Smooth muscle cell (in vitro differentiated cells): ENCODE data around the gene PLP1. TPM values are rescaled to one million over a fixed set of nuclear protein-coding genes. Genes with fewer than 3 reads are reported as not detected.
A peak's percentile ranks its signal among the peaks of the same experiment; 100 is the strongest.
"Not testable (repeated sequence)": the region's sequence is repeated elsewhere in the genome, so short reads cannot be mapped to it uniquely, and the experiment has no call there.

Source experiments
- DNase-seq: peaks from one replicate; lab custom pipeline; 2025; ENCODE audit not compliant: unreplicated experiment; lab: John Stamatoyannopoulos, UW
- H2AFZ ChIP-seq: fragments of 200-600 bp; sonication (generic); 2 replicates; pipeline ENCODE4 v1.6.0; 2016; ENCODE audit warnings: antibody characterized with exemption, low read depth, mild to moderate bottlenecking
- H3F3A ChIP-seq: fragments of 200-600 bp; sonication (generic); 2 replicates; pipeline ENCODE4 v1.6.0; 2017; ENCODE audit warnings: antibody characterized with exemption, low read depth
- H3K27ac ChIP-seq: fragments of 200-600 bp; sonication (generic); 2 replicates; pipeline ENCODE4 v1.5.1; 2016; ENCODE audit warnings: low read depth, mild to moderate bottlenecking
- H3K27me3 ChIP-seq: fragments of 200-600 bp; sonication (generic); 2 replicates; pipeline ENCODE4 v1.6.1; 2016; ENCODE audit warnings: low read depth, mild to moderate bottlenecking
- H3K36me3 ChIP-seq: fragments of 200-600 bp; sonication (generic); 2 replicates; pipeline ENCODE4 v1.5.1; 2016; ENCODE audit warnings: low read depth
- H3K4me1 ChIP-seq: fragments of 200-600 bp; sonication (generic); 2 replicates; pipeline ENCODE4 v1.5.1; 2016; ENCODE audit warnings: low read depth
- H3K4me2 ChIP-seq: fragments of 200-600 bp; sonication (generic); 2 replicates; pipeline ENCODE4 v1.6.0; 2016; ENCODE audit warnings: mild to moderate bottlenecking
- H3K4me3 ChIP-seq: fragments of 200-600 bp; sonication (generic); 2 replicates; pipeline ENCODE4 v1.5.1; 2016; ENCODE audit warnings: mild to moderate bottlenecking
- H3K79me2 ChIP-seq: fragments of 200-600 bp; sonication (generic); 2 replicates; pipeline ENCODE4 v1.6.0; 2016; ENCODE audit warnings: low read depth, mild to moderate bottlenecking
- H3K9ac ChIP-seq: fragments of 200-600 bp; sonication (generic); 2 replicates; pipeline ENCODE4 v1.6.0; 2016; ENCODE audit warnings: low read depth
- H3K9me3 ChIP-seq: fragments of 200-600 bp; sonication (generic); replicated peaks from 2 replicates; pipeline ENCODE4 v1.5.1; 2016; ENCODE audit warnings: low read depth
- H4K20me1 ChIP-seq: fragments of 200-600 bp; sonication (generic); 2 replicates; pipeline ENCODE4 v1.6.0; 2016; ENCODE audit warnings: low read depth
- WGBS: methylation state at CpG from one replicate; pipeline ENCODE4 v1.1.7; 2016; ENCODE audit warnings: low lambda C conversion rate; 5-methylcytosine and 5-hydroxymethylcytosine counted together
- polyA plus RNA-seq: library from polyadenylated mRNA; unstranded; fragments of >200 nt; fragmentation: Nextera tagmentation; extraction: Ambion mirVana; gene quantifications from 2 replicates; pipeline ENCODE4 v1.2.1, GENCODE V29; 2016
- total RNA-seq: library from RNA; depleted of rRNA; stranded (reverse); fragments of >200 nt; gene quantifications from 2 replicates; pipeline ENCODE4 v1.2.3, GENCODE V29; 2014
- TF ChIP-seq, protein P1 (sequence below): fragments of 200-600 bp; sonication (generic); IDR thresholded peaks from 2 replicates; pipeline ENCODE4 v1.5.1; 2017; ENCODE audit warnings: borderline replicate concordance, mild to moderate bottlenecking, antibody characterized with exemption; ENCODE audit not compliant: insufficient read depth, poor library complexity, severe bottlenecking

Gene PLP1
- total and polyA plus RNA-seq, 2 experiments from 2014 or later, result not detected

- TF ChIP-seq, protein P1, sequence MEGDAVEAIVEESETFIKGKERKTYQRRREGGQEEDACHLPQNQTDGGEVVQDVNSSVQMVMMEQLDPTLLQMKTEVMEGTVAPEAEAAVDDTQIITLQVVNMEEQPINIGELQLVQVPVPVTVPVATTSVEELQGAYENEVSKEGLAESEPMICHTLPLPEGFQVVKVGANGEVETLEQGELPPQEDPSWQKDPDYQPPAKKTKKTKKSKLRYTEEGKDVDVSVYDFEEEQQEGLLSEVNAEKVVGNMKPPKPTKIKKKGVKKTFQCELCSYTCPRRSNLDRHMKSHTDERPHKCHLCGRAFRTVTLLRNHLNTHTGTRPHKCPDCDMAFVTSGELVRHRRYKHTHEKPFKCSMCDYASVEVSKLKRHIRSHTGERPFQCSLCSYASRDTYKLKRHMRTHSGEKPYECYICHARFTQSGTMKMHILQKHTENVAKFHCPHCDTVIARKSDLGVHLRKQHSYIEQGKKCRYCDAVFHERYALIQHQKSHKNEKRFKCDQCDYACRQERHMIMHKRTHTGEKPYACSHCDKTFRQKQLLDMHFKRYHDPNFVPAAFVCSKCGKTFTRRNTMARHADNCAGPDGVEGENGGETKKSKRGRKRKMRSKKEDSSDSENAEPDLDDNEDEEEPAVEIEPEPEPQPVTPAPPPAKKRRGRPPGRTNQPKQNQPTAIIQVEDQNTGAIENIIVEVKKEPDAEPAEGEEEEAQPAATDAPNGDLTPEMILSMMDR, result no peak
- WGBS, result 88% methylated on average over 2 of the region's 2 CpGs
- Histone ChIP-seq H3K4me2 (no peak overlapping the region), H3K36me3 (no peaks in the 10 kb centered on the region), H3K9me3 (no peaks in the 10 kb centered on the region), H3K4me1 (no peaks in the 10 kb centered on the region), H3K27me3 (no peaks in the 10 kb centered on the region), H3K27ac (no peak overlapping the region), H3K9ac (no peak overlapping the region), H2AFZ (no peak overlapping the region), H3K79me2 (no peaks in the 10 kb centered on the region), H3K4me3 (no peak overlapping the region), H4K20me1 (no peaks in the 10 kb centered on the region), H3F3A (no peaks in the 10 kb centered on the region)
- no peak for DNase-seq
Observed at GRCh38 chrX:103800318-103800717, 23.7 kb downstream of the PLP1 start.

DNA sequence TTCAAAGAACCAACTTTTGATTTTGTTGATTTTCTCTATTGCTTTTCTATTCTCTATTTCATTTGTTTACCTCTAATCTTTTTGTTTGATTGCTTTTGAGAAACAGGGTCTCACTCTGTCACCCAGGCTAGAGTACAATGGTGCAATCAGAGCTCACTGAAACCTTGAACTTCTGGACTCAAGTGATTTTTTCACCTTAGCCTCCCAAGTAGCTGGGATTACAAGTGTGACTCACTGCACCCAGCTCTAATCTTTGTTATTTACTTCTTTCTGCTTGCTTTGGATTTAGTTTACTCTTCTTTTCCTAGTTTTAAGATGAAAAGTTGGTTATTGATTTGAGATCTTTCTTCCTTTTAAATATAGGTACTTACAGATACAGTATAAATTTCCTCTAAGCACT lies 29.2 kb downstream of the PLP1 start:
- no peaks in the 10 kb centered on the region for H3K79me2 ChIP-seq
- no peak overlapping the region for H3K27ac ChIP-seq
- H3K9ac ChIP-seq, result no peak overlapping the region
- no peaks in the 10 kb centered on the region for H3K36me3 ChIP-seq
- no peaks in the 10 kb centered on the region for H4K20me1 ChIP-seq
- H3K9me3 ChIP-seq, result no peaks in the 10 kb centered on the region
- no peaks in the 10 kb centered on the region for H3K27me3 ChIP-seq
- no peaks in the 10 kb centered on the region for H3K4me1 ChIP-seq
- DNase-seq, result no peak
- TF ChIP-seq, protein P1, result no peak
- H3K4me3 ChIP-seq, result no peak overlapping the region
- H3K4me2 ChIP-seq, result no peak overlapping the region
- H3F3A ChIP-seq, result no peaks in the 10 kb centered on the region
- no peak overlapping the region for H2AFZ ChIP-seq

GRCh38 chrX:103806862-103807474 lies 30.3 kb downstream of the PLP1 start:
- Histone ChIP-seq H3K4me2 (no peak overlapping the region), H3K27me3 (no peaks in the 10 kb centered on the region), H3K9me3 (no peaks in the 10 kb centered on the region), H3K4me1 (peaks cover under 1% of the 10 kb centered on the region), H2AFZ (peak overlapping the region; percentile 23), H3K9ac (no peak overlapping the region), H3K4me3 (no peak overlapping the region), H3K27ac (peak overlapping the region; percentile 32), H4K20me1 (no peaks in the 10 kb centered on the region), H3K79me2 (no peaks in the 10 kb centered on the region), H3F3A (no peaks in the 10 kb centered on the region), H3K36me3 (no peaks in the 10 kb centered on the region)
- no peak for DNase-seq
- TF ChIP-seq, protein P1, result no peak
- 39% methylated on average over 4 of the region's 4 CpGs for WGBS

DNA sequence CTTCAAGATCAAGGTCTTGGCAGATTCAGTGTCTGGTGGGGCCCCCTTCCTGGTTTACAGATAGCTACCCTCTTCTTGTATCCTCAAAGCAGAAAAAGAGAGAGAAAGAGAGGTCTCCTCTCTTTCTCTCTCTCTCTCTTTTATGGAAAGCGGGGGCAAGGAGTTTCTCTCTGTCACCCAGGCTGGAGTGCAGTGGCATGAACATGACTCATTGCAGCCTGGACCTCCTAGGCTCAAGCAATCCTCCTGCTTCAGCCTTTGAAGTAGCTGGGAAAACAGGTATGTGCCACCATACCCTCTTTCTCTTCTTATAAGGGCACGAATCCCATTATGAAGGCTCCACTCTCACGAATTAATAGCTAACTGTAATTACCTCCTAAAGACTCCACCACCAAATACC lies 35.2 kb downstream of the PLP1 start:
- H3K79me2 ChIP-seq, result no peaks in the 10 kb centered on the region
- no peak overlapping the region for H3K4me3 ChIP-seq
- no peak overlapping the region for H3K27ac ChIP-seq
- H2AFZ ChIP-seq, result no peak overlapping the region
- WGBS, result 60% methylated on average over 3 of the region's 3 CpGs
- TF ChIP-seq, protein P1, result no peak
- no peaks in the 10 kb centered on the region for H3K9me3 ChIP-seq
- H3K4me1 ChIP-seq, result peaks cover 4% of the 10 kb centered on the region
- H3F3A ChIP-seq, result no peaks in the 10 kb centered on the region
- H3K4me2 ChIP-seq, result no peak overlapping the region
- no peak for DNase-seq
- H3K9ac ChIP-seq, result no peak overlapping the region
- H3K27me3 ChIP-seq, result no peaks in the 10 kb centered on the region
- H3K36me3 ChIP-seq, result no peaks in the 10 kb centered on the region
- H4K20me1 ChIP-seq, result no peaks in the 10 kb centered on the region

DNA sequence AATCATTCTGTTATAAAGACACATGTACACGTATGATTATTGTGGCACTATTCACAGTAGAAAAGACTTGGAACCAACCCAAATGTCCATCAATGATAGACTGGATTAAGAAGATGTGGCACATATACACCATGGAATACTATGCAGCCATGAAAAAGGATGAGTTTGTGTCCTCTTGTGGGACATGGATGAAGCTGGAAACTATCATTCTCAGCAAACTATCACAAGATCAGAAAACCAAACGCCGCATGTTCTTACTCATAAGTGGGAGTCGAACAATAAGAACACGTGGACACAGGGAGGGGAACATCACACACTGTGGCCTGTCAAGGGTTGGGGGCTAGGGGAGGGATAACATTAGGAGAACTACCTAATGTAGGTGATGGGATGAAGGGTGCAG lies 40.5 kb downstream of the PLP1 start:
- not testable (repeated sequence) for H3K27me3 ChIP-seq, H3K4me3 ChIP-seq, H3K36me3 ChIP-seq, H3F3A ChIP-seq, H3K4me2 ChIP-seq, H3K79me2 ChIP-seq, H3K9ac ChIP-seq, H4K20me1 ChIP-seq, H2AFZ ChIP-seq, DNase-seq, H3K9me3 ChIP-seq, H3K27ac ChIP-seq, H3K4me1 ChIP-seq
- 54% methylated on average over 5 of the region's 5 CpGs for WGBS
